GM12878 (cell line): ENCODE results near the gene STK10.

ENCODE experiments used
- CEBPB ChIP-seq, 2 experiments: fragments of 150-350 bp in 1 of 2; IDR thresholded peaks; 2 replicates each; pipeline ENCODE4 v1.6.1; 2012 to 2014; ENCODE audit warnings: low read depth in 2 of 2, low read length in 2 of 2, borderline replicate concordance in 1 of 2, inconsistent platforms in 1 of 2
- CTCF ChIP-seq, 3 experiments: IDR thresholded peaks in 2 of 3; conservative IDR thresholded peaks in 1 of 3; 2 replicates each; pipeline ENCODE4 v1.5.1; 2011; ENCODE audit warnings: low read depth in 3 of 3, low read length in 3 of 3, mild to moderate bottlenecking in 3 of 3, control low read depth in 2 of 3, moderate library complexity in 2 of 3, inconsistent platforms in 1 of 3, mixed read lengths in 1 of 3; ENCODE audit not compliant: control insufficient read depth in 2 of 3, insufficient read depth in 1 of 3; ENCODE audit errors: extremely low read depth in 1 of 3
- EGR1 ChIP-seq, 2 experiments: IDR thresholded peaks; 1 replicate in 1 of 2; 2 replicates in 1 of 2; pipeline ENCODE4 v1.6.1; 2011 to 2012; ENCODE audit warnings: low read depth in 2 of 2, low read length in 2 of 2, borderline replicate concordance in 1 of 2, mild to moderate bottlenecking in 1 of 2, moderate library complexity in 1 of 2
- ETV6 ChIP-seq, 2 experiments: fragments of 450-650 bp in 1 of 2; IDR thresholded peaks in 1 of 2; conservative IDR thresholded peaks in 1 of 2; 2 replicates each; pipeline ENCODE4 v1.6.1; 2014; ENCODE audit warnings: antibody characterized with exemption in 1 of 2, borderline replicate concordance in 1 of 2, low read depth in 1 of 2, mild to moderate bottlenecking in 1 of 2, moderate library complexity in 1 of 2
- EZH2 ChIP-seq: IDR thresholded peaks from 2 replicates; pipeline ENCODE4 v1.6.1; 2012; ENCODE audit warnings: low read depth, mild to moderate bottlenecking, control low read depth, inconsistent platforms, low read length, borderline replicate concordance; ENCODE audit not compliant: control insufficient read depth
- GABPA ChIP-seq: IDR thresholded peaks from 2 replicates; pipeline ENCODE4 v1.6.1; 2014; ENCODE audit warnings: antibody characterized with exemption, low read depth, mild to moderate bottlenecking, inconsistent platforms
- JUNB ChIP-seq: IDR thresholded peaks from 2 replicates; pipeline ENCODE4 v1.6.1; 2016; ENCODE audit warnings: antibody characterized with exemption, mild to moderate bottlenecking
- NBN ChIP-seq: fragments of 450-650 bp; IDR thresholded peaks from 2 replicates; pipeline ENCODE4 v1.6.1; 2016
- POLR2A ChIP-seq: IDR thresholded peaks from 2 replicates; pipeline ENCODE4 v1.6.1; 2011; ENCODE audit warnings: low read depth, mild to moderate bottlenecking, low read length
- SMAD5 ChIP-seq: IDR thresholded peaks from 2 replicates; pipeline ENCODE4 v1.6.1; 2016; ENCODE audit warnings: antibody characterized with exemption, low read depth
- SMC3 ChIP-seq: IDR thresholded peaks from 2 replicates; pipeline ENCODE4 v1.6.1; 2011; ENCODE audit warnings: low read length, improper control_type of control experiment, borderline replicate concordance
- TF ChIP-seq, protein P1 (sequence below): IDR thresholded peaks from 2 replicates; pipeline ENCODE4 v1.6.1; 2012; ENCODE audit warnings: mild to moderate bottlenecking, low read depth, low read length
- TF ChIP-seq, protein P2 (sequence below): IDR thresholded peaks from 2 replicates; pipeline ENCODE4 v1.6.1; 2012; ENCODE audit warnings: low read depth, low read length, improper control_type of control experiment

DNA sequence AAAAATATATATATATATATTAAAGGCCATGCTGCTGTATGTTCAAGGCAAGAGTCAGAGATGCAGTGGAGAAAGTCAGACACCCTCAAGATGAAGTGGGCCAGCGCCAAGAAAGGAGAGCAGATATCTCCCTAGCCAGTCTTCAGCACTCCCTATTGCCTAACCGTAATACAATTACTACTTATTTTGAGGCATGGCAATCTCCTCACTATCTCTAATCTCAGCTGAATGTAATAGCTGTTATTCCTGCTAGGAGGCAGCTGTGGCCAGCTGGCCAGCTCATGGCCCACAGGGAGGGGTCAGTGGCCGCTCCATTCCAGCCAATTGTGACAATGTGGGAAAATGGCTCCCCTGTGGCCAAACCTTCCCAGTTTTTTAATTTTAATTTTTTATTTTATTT, 94.1 kb downstream of the STK10 start:
- TF ChIP-seq NBN (no peak), CTCF (IDR thresholded peaks at IDR 0.05 in 2 of 3, conservative IDR thresholded peaks at IDR 0.05 in 1 of 3; ENCODE audit: control insufficient read depth in 2 of 3, extremely low read depth in 1 of 3, insufficient read depth in 1 of 3, low read depth in 3 of 3, low read length in 3 of 3) (no peak), ETV6 (conservative IDR thresholded peaks at IDR 0.05 in 1 of 2, IDR thresholded peaks at IDR 0.05 in 1 of 2; ENCODE audit: borderline replicate concordance in 1 of 2, low read depth in 1 of 2) (no peak), GABPA (no peak), CEBPB (IDR thresholded peaks at IDR 0.05; ENCODE audit: borderline replicate concordance in 1 of 2, low read depth in 2 of 2, low read length in 2 of 2) (no peak), EZH2 (no peak), EGR1 (IDR thresholded peaks at IDR 0.05; ENCODE audit: borderline replicate concordance in 1 of 2, low read depth in 2 of 2, low read length in 2 of 2) (no peak), JUNB (no peak), POLR2A (no peak), SMC3 (no peak), SMAD5 (no peak)
- TF ChIP-seq, protein P1, sequence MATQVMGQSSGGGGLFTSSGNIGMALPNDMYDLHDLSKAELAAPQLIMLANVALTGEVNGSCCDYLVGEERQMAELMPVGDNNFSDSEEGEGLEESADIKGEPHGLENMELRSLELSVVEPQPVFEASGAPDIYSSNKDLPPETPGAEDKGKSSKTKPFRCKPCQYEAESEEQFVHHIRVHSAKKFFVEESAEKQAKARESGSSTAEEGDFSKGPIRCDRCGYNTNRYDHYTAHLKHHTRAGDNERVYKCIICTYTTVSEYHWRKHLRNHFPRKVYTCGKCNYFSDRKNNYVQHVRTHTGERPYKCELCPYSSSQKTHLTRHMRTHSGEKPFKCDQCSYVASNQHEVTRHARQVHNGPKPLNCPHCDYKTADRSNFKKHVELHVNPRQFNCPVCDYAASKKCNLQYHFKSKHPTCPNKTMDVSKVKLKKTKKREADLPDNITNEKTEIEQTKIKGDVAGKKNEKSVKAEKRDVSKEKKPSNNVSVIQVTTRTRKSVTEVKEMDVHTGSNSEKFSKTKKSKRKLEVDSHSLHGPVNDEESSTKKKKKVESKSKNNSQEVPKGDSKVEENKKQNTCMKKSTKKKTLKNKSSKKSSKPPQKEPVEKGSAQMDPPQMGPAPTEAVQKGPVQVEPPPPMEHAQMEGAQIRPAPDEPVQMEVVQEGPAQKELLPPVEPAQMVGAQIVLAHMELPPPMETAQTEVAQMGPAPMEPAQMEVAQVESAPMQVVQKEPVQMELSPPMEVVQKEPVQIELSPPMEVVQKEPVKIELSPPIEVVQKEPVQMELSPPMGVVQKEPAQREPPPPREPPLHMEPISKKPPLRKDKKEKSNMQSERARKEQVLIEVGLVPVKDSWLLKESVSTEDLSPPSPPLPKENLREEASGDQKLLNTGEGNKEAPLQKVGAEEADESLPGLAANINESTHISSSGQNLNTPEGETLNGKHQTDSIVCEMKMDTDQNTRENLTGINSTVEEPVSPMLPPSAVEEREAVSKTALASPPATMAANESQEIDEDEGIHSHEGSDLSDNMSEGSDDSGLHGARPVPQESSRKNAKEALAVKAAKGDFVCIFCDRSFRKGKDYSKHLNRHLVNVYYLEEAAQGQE, result no peak
- TF ChIP-seq, protein P2, sequence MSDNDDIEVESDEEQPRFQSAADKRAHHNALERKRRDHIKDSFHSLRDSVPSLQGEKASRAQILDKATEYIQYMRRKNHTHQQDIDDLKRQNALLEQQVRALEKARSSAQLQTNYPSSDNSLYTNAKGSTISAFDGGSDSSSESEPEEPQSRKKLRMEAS, result no peak
